Thoracic aorta (tissue), 2 donors: ENCODE results near the gene NBPF3. TPM values are rescaled to one million over a fixed set of nuclear protein-coding genes. Genes with fewer than 3 reads are reported as not detected.
"Not testable (repeated sequence)": the region's sequence is repeated elsewhere in the genome, so short reads cannot be mapped to it uniquely, and the experiment has no call there.

ENCODE experiments used
- ATAC-seq: fragments of 150-250 bp; one replicate; pipeline ENCODE4 v1.8.0; 2017; ENCODE audit warnings: low read depth; ENCODE audit not compliant: insufficient number of reproducible peaks, low FRiP score
- DNase-seq: peaks from one replicate; pipeline ENCODE4 v3.0.0-alpha.2; 2020; ENCODE audit warnings: low spot score
- H3K27ac ChIP-seq, 2 donors: fragments of 200-600 bp; sonication (generic); 1 replicate in 1 of 2; 2 replicates in 1 of 2; pipeline ENCODE4 v1.5.1; 2016; ENCODE audit warnings: mild to moderate bottlenecking in 2 of 2, moderate library complexity in 2 of 2
- H3K27me3 ChIP-seq: fragments of 200-600 bp; sonication (generic); replicated peaks from 2 replicates; pipeline ENCODE4 v1.6.0; 2016; ENCODE audit warnings: mild to moderate bottlenecking; ENCODE audit not compliant: insufficient read depth
- H3K36me3 ChIP-seq: fragments of 200-600 bp; sonication (generic); one replicate; pipeline ENCODE4 v1.5.1; 2016
- H3K4me1 ChIP-seq, 2 donors: fragments of 200-600 bp; sonication (generic); 1 replicate in 1 of 2; 2 replicates in 1 of 2; pipeline versions ENCODE4 v1.5.1 to v1.6.0; 2016; ENCODE audit warnings: low read depth in 2 of 2, mild to moderate bottlenecking in 1 of 2; ENCODE audit not compliant: control insufficient read depth in 1 of 2
- H3K4me3 ChIP-seq: fragments of 200-600 bp; sonication (generic); 2 replicates; pipeline ENCODE4 v1.5.1; 2016; ENCODE audit warnings: mild to moderate bottlenecking
- H3K9me3 ChIP-seq: fragments of 200-600 bp; sonication (generic); 2 replicates; pipeline ENCODE4 v1.5.1; 2016
- total RNA-seq, 2 donors: library from RNA; depleted of rRNA; stranded (reverse); fragments of >200 nt; gene quantifications; one replicate each; pipeline versions ENCODE4 v1.1.0 to v1.2.3, GENCODE V29; 2016
- TF ChIP-seq, protein P1 (sequence below): fragments of 200-600 bp; sonication (generic); IDR thresholded peaks from one replicate; pipeline ENCODE4 v1.5.1; 2019; ENCODE audit warnings: antibody characterized with exemption

The NBPF3 gene
- total RNA-seq, 2 donors from 2014 or later, result 4.2 to 9.5 TPM

DNA sequence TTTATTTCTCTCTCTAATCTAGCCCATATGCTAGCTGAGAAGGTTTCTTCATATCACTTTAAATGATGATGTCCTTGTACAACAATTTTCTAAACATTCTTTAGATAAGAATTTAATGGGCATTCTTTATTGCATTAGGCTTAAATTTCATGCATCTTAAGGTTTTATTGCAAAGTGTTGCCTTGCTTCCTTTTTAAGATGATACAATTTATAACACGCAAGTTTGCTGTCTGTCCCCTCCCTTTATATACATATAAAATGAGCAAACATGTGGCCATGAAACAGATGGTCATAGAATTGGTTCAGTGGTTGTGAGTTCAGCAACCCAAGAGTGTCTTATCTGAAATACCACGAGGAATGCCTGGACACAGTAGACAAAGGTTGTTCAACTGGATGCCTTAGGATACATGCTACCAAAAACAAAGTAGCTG, 12.1 kb downstream of the NBPF3 start:
- H3K9me3 ChIP-seq, result no peaks in the 10 kb centered on the region
- H3K27me3 ChIP-seq, result no peaks in the 10 kb centered on the region
- H3K4me3 ChIP-seq, result no peak overlapping the region
- DNase-seq (no peak), ATAC-seq (no peak)
- TF ChIP-seq, protein P1, sequence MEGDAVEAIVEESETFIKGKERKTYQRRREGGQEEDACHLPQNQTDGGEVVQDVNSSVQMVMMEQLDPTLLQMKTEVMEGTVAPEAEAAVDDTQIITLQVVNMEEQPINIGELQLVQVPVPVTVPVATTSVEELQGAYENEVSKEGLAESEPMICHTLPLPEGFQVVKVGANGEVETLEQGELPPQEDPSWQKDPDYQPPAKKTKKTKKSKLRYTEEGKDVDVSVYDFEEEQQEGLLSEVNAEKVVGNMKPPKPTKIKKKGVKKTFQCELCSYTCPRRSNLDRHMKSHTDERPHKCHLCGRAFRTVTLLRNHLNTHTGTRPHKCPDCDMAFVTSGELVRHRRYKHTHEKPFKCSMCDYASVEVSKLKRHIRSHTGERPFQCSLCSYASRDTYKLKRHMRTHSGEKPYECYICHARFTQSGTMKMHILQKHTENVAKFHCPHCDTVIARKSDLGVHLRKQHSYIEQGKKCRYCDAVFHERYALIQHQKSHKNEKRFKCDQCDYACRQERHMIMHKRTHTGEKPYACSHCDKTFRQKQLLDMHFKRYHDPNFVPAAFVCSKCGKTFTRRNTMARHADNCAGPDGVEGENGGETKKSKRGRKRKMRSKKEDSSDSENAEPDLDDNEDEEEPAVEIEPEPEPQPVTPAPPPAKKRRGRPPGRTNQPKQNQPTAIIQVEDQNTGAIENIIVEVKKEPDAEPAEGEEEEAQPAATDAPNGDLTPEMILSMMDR, result no peak
- no peak overlapping the region for H3K27ac ChIP-seq
- H3K36me3 ChIP-seq, result no peaks in the 10 kb centered on the region
- peaks cover 0 to 4% of the 10 kb centered on the region in 2 donors for H3K4me1 ChIP-seq

DNA sequence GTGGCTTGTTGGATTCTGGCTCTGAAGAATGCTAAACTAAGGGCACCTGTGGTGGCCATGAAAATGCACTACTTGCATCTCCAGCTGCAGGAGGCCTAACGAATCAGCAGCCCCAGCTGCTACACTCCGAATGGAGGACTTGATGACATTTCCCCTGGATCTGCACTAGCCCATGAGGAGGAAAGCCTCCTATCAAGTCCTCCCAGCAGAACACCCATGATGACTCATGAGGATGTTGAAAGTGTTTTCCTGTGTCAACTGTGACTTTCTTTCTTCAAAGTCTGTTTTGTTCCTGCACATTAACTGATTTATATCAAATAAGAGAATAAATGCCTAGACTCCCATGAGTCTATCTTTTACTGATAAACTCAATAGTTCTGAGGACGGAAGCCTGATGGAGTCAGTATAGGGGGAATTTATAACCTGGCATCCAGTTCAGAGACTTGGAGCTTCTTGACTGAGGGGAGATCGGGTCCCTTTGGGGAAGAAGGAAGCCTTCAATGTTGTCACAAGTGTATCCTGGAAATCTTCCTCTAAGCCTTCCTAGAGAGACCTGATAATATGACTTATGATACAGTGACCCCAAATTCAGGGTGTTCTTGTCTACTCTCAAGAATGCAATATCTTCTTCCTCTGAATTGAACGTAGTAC, 14.2 kb downstream of the NBPF3 start:
- not testable (repeated sequence) for H3K4me1 ChIP-seq, DNase-seq, H3K27ac ChIP-seq, ATAC-seq, H3K27me3 ChIP-seq, H3K4me3 ChIP-seq, H3K9me3 ChIP-seq, H3K36me3 ChIP-seq

DNA sequence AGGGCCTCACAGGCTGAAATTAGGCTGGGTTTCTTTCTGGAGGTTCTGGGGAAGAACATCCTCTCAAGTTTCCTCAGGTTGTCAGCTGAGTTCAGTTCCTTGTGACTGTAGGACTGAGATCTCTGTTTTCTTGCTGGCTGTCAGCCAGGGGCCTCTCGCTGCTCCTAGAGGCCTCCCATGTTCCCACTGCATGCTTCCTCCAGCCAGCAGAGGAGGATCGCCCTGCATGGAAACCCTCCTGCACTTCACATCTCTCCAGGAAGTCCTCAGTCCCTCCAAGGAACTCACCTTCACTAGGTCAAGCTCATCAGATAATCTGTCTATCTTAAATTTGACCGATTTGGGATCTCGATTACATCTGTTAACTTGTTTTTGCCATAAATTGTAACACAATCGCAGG, 15.0 kb downstream of the NBPF3 start:
- not testable (repeated sequence) for H3K27me3 ChIP-seq, H3K27ac ChIP-seq, H3K4me3 ChIP-seq, H3K36me3 ChIP-seq, ATAC-seq, H3K4me1 ChIP-seq, DNase-seq, H3K9me3 ChIP-seq

DNA sequence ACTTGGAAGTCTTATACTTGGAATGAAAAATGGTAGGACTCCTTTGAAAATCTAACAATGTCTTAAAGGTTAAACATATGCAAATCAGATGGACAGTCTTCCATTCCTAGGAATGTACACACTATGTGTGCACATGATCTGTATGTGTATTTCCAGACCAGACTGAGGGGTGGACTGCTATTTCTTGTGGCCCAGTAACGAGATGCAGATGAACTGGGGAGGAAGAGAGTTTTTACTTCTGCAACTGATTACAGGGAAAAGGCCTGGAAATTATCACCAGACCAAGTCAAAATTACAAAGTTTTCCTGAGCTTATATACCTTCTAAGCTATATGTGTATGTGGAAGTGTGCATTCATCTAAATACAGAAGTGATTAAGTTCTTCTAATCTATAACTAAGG, 17.7 kb downstream of the NBPF3 start:
- no peak overlapping the region for H3K27ac ChIP-seq
- H3K36me3 ChIP-seq, result no peaks in the 10 kb centered on the region
- no peak overlapping the region for H3K4me3 ChIP-seq
- ATAC-seq (no peak), DNase-seq (no peak)
- TF ChIP-seq, protein P1, result no peak
- H3K4me1 ChIP-seq, result no peaks in the 10 kb centered on the region
- H3K27me3 ChIP-seq, result no peaks in the 10 kb centered on the region
- H3K9me3 ChIP-seq, result no peaks in the 10 kb centered on the region

DNA sequence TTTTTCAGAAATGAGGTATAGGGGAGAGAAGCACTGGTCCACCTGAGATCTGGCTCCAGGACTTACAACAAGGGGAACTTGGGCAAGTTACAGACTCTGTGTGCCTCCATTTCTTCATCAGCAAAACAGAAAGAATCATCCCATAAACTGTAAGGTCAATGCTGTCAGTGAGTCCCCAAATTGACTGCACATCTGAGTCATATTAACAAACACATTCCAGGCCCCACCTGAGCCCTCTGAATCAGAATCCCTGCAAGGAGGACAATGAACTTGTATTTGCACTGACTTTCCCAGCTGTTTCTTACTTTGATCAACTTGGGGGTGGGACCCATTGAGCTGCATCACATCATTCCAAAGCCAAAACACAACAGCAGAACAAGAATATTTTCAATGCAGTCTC, 25.2 kb downstream of the NBPF3 start:
- not testable (repeated sequence) for H3K4me1 ChIP-seq, H3K27ac ChIP-seq, H3K9me3 ChIP-seq, H3K4me3 ChIP-seq, H3K36me3 ChIP-seq, H3K27me3 ChIP-seq, ATAC-seq, DNase-seq

DNA sequence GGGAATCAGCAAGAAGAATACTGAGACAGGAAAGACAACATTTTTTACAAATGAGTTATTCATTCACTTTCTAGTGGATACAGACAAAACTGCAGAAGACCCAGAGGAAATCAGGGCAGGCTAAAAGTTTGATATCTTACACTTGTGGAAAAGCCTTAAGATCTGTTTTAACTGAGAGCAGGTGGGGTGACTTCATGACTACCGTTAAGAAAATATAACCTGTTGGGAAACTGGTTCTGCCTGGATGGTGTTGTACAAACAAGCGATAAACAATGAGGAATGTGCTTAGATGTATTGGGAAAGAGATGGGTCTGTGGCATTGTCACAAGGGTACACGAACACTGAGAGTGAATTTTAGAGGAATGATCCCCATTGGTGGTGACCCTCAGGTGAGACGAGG, 28.0 kb downstream of the NBPF3 start:
- not testable (repeated sequence) for H3K9me3 ChIP-seq, ATAC-seq, H3K27ac ChIP-seq, H3K4me1 ChIP-seq, DNase-seq, H3K36me3 ChIP-seq, H3K4me3 ChIP-seq, H3K27me3 ChIP-seq

DNA sequence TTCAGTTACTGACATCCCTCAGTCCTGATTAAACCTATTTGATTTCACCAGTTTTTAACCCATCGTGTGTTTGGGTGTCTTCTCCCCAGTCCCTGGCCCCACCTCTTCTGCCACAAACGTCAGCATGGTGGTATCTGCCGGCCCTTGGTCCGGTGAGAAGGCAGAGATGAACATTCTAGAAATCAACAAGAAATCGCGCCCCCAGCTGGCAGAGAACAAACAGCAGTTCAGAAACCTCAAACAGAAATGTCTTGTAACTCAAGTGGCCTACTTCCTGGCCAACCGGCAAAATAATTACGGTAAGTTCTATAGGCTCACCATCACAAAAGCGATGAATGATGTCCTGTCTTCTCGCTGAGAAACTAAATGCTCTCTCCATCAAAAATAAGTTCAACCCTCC, 28.7 kb downstream of the NBPF3 start:
- no peaks in the 10 kb centered on the region for H3K9me3 ChIP-seq
- H3K27me3 ChIP-seq, result no peaks in the 10 kb centered on the region
- TF ChIP-seq, protein P1, result no peak
- no peak overlapping the region for H3K4me3 ChIP-seq
- H3K36me3 ChIP-seq, result no peaks in the 10 kb centered on the region
- H3K27ac ChIP-seq, result no peak overlapping the region
- no peaks in the 10 kb centered on the region for H3K4me1 ChIP-seq
- DNase-seq, result no peak
- no peak for ATAC-seq
